ENCODE data around the gene COL23A1. TPM values are rescaled to one million over a fixed set of nuclear protein-coding genes. Genes with fewer than 3 reads are reported as not detected.

The COL23A1 gene
- total and polyA plus RNA-seq, 2 of the 13 experiments (the other 11 are each of a cell fraction or from before 2014, with no cell fraction given): not detected

DNA sequence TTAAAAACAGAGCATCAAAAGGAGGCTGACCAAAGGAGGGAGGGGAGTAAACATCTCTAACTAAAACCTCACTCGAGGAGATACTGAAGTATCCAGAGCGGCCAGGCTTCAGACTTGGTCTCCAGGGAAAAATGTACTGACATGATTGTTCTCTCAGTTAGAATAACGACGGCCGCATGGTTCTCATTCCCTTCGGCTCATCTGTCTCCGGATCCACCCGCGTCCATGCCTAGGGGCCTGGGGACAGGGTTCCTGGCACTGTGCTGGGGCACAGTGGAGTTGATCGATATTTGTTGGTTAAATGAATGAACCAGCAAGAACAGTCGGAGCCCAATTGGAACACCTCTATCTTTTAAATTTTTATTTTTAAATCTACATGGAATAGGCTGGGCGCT is 190.5 kb downstream of the COL23A1 start:
- no peak for DNase-seq (ENCODE audit: low spot score)
- Histone ChIP-seq H3K9ac (ENCODE audit: insufficient read depth, low read depth, low read length) (no peak overlapping the region), H3K27me3 (ENCODE audit: control insufficient read depth in 1 of 2, insufficient read depth in 2 of 2, low read length in 2 of 2) (peaks cover 0 to 2% of the 10 kb centered on the region in 2 experiments; a peak in 1 of 5 replicates), H2AFZ (ENCODE audit: low read length) (no peak overlapping the region), H3K9me3 (ENCODE audit: low read length) (no peaks in the 10 kb centered on the region), H3K4me2 (ENCODE audit: low read depth, low read length) (no peak overlapping the region), H3K36me3 (replicated peaks in 1 of 2; ENCODE audit: control insufficient read depth in 1 of 2, insufficient read depth in 2 of 2, low read length in 2 of 2) (no peaks in the 10 kb centered on the region), H3K4me3 (replicated peaks in 1 of 3; ENCODE audit: insufficient read depth in 1 of 3, low read depth in 2 of 3, low read length in 3 of 3) (no peak overlapping the region), H3K4me1 (ENCODE audit: insufficient read depth, low read length) (no peaks in the 10 kb centered on the region), H4K20me1 (ENCODE audit: insufficient read depth, low read length) (no peaks in the 10 kb centered on the region), H3K79me2 (ENCODE audit: insufficient read depth, low read length) (no peaks in the 10 kb centered on the region), H3K27ac (ENCODE audit: extremely low read length, insufficient read depth, low read length) (no peak overlapping the region)
- CTCF ChIA-PET (ENCODE audit: low intra/inter-chr PET ratio, low total read pairs): no interaction called here
- no peak for ATAC-seq
- intact Hi-C loops (cut with micrococcal nuclease; ENCODE audit: unreplicated experiment): no loop called here
- POLR2A ChIA-PET: no interaction called here
- BruUV-seq (replicated peaks): no TSS peak
- 69% methylated on average over 12 of the region's 12 CpGs for WGBS (ENCODE audit: low lambda C conversion rate)
- in situ Hi-C loops (cut with HindIII; ENCODE audit: extremely low pct_ligation_motif_present, low pct_unique_long_range_greater_than_20kb): no loop called here
- FAIRE-seq: no peak
- TF ChIP-seq ZNF24 (IDR thresholded peaks at IDR 0.05) (no peak), PRDM15 (CRISPR knock-in tag; IDR thresholded peaks at IDR 0.05) (no peak), NFE2L1 (CRISPR knock-in tag; IDR thresholded peaks at IDR 0.05; ENCODE audit: borderline replicate concordance) (no peak), SALL2 (CRISPR knock-in tag; IDR thresholded peaks at IDR 0.05) (no peak), BRCA1 (CRISPR knock-in tag; IDR thresholded peaks at IDR 0.05) (no peak), SRSF4 (IDR thresholded peaks at IDR 0.05; ENCODE audit: low read depth, low read length, poor library complexity, severe bottlenecking) (no peak), IKZF1 (IDR thresholded peaks at IDR 0.05) (no peak), CBFB (CRISPR knock-in tag; IDR thresholded peaks at IDR 0.05) (no peak), NFKBIZ (CRISPR knock-in tag; IDR thresholded peaks at IDR 0.05) (no peak), ELF3 (CRISPR knock-in tag; IDR thresholded peaks at IDR 0.05) (no peak), RAD51 (IDR thresholded peaks at IDR 0.05; ENCODE audit: borderline replicate concordance) (no peak)
- TF ChIP-seq, protein P1, sequence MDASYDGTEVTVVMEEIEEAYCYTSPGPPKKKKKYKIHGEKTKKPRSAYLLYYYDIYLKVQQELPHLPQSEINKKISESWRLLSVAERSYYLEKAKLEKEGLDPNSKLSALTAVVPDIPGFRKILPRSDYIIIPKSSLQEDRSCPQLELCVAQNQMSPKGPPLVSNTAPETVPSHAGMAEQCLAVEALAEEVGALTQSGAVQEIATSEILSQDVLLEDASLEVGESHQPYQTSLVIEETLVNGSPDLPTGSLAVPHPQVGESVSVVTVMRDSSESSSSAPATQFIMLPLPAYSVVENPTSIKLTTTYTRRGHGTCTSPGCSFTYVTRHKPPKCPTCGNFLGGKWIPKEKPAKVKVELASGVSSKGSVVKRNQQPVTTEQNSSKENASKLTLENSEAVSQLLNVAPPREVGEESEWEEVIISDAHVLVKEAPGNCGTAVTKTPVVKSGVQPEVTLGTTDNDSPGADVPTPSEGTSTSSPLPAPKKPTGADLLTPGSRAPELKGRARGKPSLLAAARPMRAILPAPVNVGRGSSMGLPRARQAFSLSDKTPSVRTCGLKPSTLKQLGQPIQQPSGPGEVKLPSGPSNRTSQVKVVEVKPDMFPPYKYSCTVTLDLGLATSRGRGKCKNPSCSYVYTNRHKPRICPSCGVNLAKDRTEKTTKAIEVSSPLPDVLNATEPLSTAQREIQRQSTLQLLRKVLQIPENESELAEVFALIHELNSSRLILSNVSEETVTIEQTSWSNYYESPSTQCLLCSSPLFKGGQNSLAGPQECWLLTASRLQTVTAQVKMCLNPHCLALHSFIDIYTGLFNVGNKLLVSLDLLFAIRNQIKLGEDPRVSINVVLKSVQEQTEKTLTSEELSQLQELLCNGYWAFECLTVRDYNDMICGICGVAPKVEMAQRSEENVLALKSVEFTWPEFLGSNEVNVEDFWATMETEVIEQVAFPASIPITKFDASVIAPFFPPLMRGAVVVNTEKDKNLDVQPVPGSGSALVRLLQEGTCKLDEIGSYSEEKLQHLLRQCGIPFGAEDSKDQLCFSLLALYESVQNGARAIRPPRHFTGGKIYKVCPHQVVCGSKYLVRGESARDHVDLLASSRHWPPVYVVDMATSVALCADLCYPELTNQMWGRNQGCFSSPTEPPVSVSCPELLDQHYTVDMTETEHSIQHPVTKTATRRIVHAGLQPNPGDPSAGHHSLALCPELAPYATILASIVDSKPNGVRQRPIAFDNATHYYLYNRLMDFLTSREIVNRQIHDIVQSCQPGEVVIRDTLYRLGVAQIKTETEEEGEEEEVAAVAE (CRISPR knock-in tag; IDR thresholded peaks at IDR 0.05; ENCODE audit: borderline replicate concordance): no peak
